Measurements from ENCODE around the gene RHBG.

RHBG gene

DNA sequence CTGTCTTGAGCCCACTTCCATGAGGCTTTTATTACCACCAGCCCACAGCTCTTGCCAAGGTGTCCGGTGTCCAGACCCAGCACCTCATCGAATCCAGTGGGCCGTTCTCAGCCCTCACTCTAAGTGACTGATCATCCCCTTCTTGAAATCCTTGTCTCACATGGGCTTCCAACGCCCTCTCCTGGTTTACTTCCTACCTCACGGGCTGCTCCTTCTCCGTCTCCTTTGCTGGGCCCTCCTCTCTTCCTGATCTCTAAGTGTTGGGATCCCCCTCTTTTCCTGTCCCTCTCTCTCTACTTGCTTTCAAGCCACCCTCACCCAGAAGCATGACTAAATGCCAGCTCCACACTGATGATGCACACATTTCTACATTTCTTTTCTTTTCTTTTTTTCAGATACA is 9.0 kb upstream of the RHBG start:
- in situ Hi-C loops (cut with HindIII; ENCODE audit: low sequenced_read_pairs) = no loop called here

DNA sequence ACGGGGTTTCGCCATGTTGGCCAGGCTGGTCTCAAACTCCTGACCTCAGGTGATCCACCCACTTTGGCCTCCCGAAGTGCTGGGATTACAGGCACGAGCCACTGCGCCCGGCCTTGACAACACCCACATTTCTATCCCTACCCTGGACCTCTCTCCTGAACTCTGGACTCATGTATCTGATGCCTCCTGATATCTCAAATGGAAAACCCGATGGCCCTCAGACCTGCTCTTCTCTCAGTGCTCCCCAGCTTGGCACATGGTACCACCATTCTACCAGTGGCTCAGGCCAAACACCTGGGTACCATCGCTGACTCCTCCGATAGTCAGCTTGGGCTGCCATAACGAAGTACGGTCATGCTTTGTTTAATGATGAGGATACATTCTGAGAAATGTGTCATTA is 8.5 kb upstream of the RHBG start:
- in situ Hi-C loops (cut with HindIII; ENCODE audit: low sequenced_read_pairs) = no loop called here

GRCh38 chr1:156365754-156366153 is 3.3 kb upstream of the RHBG start:
- in situ Hi-C loops (cut with HindIII; ENCODE audit: low sequenced_read_pairs) = no loop called here

DNA sequence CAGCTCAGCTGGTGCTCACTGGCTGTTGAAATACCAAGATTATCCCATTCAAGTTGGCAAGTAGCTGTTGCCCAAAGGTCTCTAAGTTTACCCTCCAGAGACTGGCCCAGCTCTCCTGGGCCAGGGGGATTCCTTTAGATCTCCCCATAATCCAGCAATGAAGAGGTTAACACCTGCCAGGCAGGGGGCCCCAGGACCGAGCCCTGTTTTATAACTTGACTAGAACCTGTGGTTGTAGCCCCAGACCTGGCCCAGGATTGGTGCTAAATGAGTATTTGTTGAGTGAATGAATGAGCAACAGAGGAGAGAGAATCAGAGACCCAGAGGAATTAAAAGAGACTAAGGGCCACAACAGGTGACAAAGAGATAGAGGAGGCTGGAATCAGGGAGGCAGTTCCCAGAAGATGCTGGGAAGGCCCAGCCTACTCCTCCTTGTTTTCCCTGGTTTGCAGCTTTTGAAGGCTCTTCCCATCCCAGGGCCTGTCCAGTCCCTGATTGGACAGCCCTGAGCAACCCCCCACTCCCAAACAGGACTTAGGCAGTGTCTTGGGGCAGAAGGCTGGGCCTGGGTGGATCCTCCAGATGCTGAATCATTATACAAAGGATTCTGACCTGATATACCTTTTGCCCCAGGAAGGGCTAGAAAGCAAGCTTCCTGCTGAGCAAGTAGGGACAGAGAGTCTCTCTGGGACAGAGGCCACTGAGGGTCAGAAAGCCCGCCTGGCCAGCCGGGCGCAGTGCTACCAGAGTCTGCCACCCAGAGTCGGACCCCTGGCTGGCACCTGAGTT is 2.4 kb upstream of the RHBG start:
- in situ Hi-C loops (cut with HindIII; ENCODE audit: low sequenced_read_pairs) = no loop called here

DNA sequence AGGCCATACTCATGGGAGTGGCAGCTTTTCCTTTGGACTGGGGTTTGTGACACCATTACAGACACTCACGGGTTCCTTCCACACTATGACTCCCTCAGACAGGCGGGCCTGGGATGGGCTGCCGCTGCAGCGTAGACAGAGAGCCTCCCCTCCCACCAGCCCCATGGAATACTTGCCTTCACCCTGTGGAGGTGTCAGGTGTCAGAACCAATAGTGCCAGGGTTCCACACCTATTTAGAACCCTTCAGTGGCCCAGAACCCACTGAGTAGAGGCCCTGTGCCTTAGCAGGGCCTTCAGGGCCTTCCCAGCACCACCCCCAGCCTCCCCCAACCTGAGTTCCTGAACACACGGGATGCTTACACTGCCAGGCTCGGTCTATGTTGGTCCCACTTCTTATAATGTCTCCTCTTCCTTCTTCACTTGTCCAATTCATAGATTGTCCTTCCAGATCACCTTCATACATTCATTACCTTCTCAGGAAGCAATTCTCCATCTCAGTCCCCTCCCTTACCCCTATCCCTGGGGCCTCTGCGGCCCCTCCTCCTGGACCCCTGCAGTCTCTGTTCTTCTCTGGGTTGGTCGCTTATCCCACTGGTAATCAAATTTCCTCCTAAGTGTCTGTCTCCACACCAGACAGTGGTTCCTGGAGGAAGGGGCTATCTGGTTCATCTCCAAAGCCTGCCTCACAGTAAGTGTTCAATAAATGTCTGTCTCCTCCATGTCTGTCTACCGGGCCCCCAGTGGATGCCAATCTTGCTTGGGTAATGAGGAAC is 1.4 kb upstream of the RHBG start:
- in situ Hi-C loops (cut with HindIII; ENCODE audit: low sequenced_read_pairs) = no loop called here

- in situ Hi-C loops (cut with HindIII; ENCODE audit: low sequenced_read_pairs) = no loop called here
Measured at GRCh38 chr1:156368157-156368658, 803 bp upstream of the RHBG start.

DNA sequence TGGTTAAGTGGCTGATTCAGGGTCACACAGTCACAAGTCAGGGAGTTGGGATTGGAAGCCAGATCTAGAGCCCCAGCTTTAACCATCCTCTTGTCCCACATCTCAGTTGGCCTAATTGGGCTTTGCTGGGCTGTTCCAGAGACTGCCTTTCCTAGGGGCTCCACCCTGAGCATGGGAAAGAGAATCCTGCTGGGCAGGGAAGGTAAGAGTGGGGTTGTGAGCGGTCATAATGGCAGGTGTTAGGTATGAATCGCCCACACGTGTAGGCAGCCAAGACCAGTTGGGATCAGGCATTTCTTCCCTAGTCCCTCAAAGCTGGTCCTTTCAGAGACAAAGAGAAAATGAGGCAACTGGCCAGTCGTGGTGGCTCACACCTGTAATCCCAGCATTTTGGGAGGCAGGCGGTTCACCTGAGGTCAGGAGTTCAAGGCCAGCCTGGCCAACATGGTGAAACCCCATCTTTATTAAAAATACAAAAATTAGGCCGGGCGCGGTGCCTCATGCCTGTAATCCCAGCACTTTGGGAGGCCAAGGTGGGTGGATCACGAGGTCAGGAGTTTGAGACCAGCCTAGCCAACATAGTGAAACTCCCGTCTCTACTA is 775 bp downstream of the RHBG start:
- in situ Hi-C loops (cut with HindIII; ENCODE audit: low sequenced_read_pairs) = loop anchor here (5.0 kb wide), 2 partner anchors 63 to 87 kb away; partner anchors contain the start of genes SMG5 and TMEM79

DNA sequence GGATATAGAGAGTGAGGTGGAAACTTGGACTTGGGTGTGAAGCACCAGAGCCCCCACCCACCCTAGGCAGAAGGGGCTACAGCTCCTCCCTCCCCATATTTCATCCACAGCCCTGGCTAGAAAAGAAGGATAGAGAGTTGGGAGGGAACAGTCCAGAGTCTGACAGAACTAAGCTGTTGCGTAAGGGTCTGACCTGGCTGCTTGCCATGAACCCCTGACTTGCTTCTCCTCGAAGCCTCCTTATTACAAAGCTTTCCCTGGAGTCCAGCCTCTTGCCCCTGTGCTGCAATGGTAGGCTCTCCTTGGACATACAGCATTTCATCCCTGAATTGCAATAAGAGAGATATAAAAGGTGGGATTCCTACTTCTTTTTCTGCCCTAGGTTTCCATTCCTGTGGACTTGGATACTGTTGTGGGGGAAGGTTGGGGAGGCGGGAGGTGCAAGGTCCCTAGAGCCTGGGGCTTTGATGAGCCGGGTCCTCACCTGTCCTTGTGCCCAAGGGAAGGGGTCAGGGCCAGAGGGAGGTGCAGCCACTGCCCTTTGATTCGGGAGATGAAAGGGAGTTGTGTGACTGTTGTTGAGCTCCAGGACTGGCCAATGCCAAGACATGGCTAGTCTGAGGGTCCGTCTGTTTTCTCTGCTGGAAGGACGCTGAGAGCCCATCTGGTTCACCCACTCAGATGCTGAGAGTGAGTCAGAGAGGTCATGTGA is 2.7 kb downstream of the RHBG start:
- in situ Hi-C loops (cut with HindIII; ENCODE audit: low sequenced_read_pairs) = loop anchor here (5.0 kb wide), 2 partner anchors 61 to 89 kb away; partner anchors contain the start of genes SMG5 and TMEM79

- in situ Hi-C loops (cut with HindIII; ENCODE audit: low sequenced_read_pairs) = loop anchor here (5.0 kb wide), 2 partner anchors 60 to 90 kb away; partner anchors contain the start of genes SMG5 and TMEM79
Measured at GRCh38 chr1:156372265-156372586, 3.2 kb downstream of the RHBG start.

DNA sequence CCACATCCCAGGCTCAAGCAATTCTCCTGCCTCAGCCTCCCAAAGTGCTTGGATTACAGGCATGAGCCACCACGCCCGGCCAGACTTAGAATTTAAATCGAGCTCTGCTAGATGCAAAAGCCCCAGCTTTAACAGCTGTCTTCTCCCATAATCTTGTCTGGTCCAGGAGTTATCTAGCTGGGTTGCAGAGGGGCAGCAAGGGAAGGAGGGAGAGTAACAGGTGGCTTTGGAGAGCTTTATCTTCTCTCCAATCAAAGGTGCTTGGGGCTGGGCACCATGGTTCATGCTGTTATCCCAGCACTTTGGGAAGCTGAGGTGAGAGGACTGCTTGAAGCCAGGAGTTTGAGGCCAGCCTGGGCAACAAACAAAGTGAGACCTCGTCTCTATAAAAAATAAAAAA is 3.9 kb downstream of the RHBG start:
- in situ Hi-C loops (cut with HindIII; ENCODE audit: low sequenced_read_pairs) = loop anchor here (5.0 kb wide), 2 partner anchors 59 to 91 kb away; partner anchors contain the start of genes SMG5 and TMEM79

GRCh38 chr1:156373546-156373945 is 4.5 kb downstream of the RHBG start:
- in situ Hi-C loops (cut with HindIII; ENCODE audit: low sequenced_read_pairs) = loop anchor here (5.0 kb wide), 2 partner anchors 59 to 91 kb away; partner anchors contain the start of genes SMG5 and TMEM79

DNA sequence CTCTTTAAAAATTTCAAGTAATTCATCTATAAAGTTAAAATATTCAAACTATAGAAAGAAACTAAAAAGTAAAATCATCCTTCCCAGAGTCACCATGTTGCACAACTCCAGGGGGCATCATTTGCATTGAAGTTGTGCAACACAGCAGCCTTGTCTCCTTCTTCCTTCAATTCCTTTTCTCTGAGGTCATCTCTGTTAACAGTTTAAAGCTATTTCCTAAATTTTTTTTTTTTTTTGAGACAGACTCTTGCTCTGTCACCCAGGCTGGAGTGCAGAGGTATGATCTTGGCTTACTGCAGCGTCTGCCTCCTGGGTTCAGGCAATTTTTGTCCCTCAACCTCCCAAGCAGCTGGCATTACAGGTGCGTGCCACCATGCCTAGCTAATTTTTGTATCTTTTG is 7.1 kb downstream of the RHBG start:
- in situ Hi-C loops (cut with HindIII; ENCODE audit: low sequenced_read_pairs) = no loop called here

- in situ Hi-C loops (cut with HindIII; ENCODE audit: low sequenced_read_pairs) = no loop called here
Measured at GRCh38 chr1:156376958-156377919, 8.2 kb downstream of the RHBG start.

DNA sequence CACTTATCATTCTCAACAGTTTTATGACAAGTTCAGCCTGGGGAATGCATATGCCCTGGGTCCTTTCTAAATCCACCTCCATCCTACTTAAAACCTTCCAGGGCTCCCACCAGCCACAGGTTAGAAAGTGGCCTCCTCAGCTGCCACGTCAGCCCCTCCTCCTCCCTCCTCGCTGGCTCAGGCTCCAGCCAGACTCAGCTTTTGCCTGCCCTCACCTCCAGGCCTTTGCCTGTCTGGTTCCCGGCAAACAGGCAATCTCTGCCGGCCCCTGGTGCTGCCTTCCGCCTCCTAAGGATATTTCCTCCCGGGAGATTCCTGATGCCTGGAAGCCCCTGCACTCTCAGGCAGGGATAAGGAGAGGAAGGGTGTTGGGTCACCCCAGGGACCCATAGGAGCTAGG is 9.5 kb downstream of the RHBG start:
- in situ Hi-C loops (cut with HindIII; ENCODE audit: low sequenced_read_pairs) = no loop called here

GRCh38 chr1:156379420-156380165 is 10.6 kb downstream of the RHBG start:
- in situ Hi-C loops (cut with HindIII; ENCODE audit: low sequenced_read_pairs) = no loop called here

DNA sequence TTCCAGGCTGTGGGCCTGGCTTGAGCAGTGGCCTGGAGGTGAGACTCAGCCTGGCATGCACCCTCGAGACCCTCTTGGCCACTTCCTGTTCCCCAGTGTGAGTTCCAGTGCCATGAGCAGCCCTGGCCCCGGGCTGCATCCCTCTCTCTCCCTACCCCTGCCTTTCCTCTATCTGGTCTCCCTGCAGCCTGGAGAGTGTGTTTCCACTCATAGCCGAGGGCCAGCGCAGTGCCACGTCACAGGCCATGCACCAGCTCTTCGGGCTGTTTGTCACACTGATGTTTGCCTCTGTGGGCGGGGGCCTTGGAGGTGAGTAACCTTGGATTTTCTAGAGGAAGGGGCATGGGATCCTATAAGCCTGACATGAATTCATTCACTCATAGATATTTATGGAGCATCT is 13.6 kb downstream of the RHBG start:
- in situ Hi-C loops (cut with HindIII; ENCODE audit: low sequenced_read_pairs) = no loop called here

DNA sequence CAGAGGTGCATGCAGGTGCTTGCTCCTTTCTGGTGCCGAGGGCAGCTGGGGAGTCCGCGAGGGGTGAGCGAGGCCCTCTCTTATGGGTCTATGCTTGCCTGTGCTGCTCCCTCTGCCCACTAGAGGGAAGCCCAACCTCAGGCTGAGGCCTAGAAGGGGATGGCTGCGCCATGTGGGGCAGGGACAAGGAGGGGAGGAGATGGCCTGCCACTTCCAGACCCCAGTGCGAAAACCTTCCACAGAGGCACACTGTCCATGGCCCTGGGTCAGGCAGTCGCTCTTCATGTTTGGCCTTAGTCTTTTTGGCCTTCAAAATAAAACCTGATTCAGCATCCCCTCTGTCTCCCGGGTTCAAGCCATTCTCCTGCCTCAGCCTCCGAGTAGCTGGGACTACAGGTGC is 14.0 kb downstream of the RHBG start:
- in situ Hi-C loops (cut with HindIII; ENCODE audit: low sequenced_read_pairs) = no loop called here

GRCh38 chr1:156384007-156384406 is 15.0 kb downstream of the RHBG start:
- in situ Hi-C loops (cut with HindIII; ENCODE audit: low sequenced_read_pairs) = no loop called here

DNA sequence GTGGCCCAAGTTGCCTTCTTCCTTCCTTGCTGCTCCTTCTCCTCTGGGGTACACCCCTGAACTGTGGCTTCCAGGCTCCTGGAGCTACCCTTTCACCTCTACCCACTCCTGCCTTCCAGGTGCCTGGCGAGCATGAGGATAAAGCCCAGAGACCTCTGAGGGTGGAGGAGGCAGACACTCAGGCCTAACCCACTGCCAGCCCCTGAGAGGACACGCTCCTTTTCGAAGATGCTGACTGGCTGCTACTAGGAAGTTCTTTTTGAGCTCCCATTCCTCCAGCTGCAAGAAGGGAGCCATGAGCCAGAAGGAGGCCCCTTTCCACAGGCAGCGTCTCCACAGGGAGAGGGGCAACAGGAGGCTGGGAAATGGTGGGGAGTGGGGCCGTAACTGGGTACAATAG is 15.6 kb downstream of the RHBG start:
- in situ Hi-C loops (cut with HindIII; ENCODE audit: low sequenced_read_pairs) = no loop called here
